Natural killer cell (primary cell): ENCODE data around the gene KIAA1958. TPM values are rescaled to one million over a fixed set of nuclear protein-coding genes. Genes with fewer than 3 reads are reported as not detected.
A peak's percentile ranks its signal among the peaks of the same experiment; 100 is the strongest.

Experiments used
- ATAC-seq, 3 donors: fragments of 150-1000 bp in 2 of 3; fragments of 200-7000 bp in 1 of 3; cut with Tn5 transposase; 1 replicate in 1 of 3; 2 replicates in 2 of 3; pipeline ENCODE4 v1.10.0; 2021; ENCODE audit warnings: mild to moderate bottlenecking in 2 of 3, moderate library complexity in 2 of 3
- DNase-seq, 2 donors: peaks; one replicate each; pipeline versions ENCODE4 v3.0.0 to v3.0.0-alpha.2; 2013 to 2021; ENCODE audit warnings: mixed read lengths in 1 of 2
- H3K27ac ChIP-seq: one replicate; pipeline ENCODE4 v1.5.1; 2013; ENCODE audit warnings: mild to moderate bottlenecking, low read length
- H3K27me3 ChIP-seq: one replicate; pipeline ENCODE4 v1.6.1; 2013; ENCODE audit warnings: low read length; ENCODE audit not compliant: control insufficient read depth, insufficient read depth
- H3K36me3 ChIP-seq: one replicate; pipeline ENCODE4 v1.6.1; 2013; ENCODE audit warnings: low read length; ENCODE audit not compliant: control insufficient read depth, insufficient read depth
- H3K4me1 ChIP-seq: one replicate; pipeline ENCODE4 v1.6.1; 2013; ENCODE audit warnings: low read length; ENCODE audit not compliant: control insufficient read depth, insufficient read depth
- H3K4me3 ChIP-seq: one replicate; pipeline ENCODE4 v1.5.1; 2013; ENCODE audit warnings: low read length
- H3K9me3 ChIP-seq: one replicate; pipeline ENCODE4 v1.6.1; 2013; ENCODE audit warnings: low read length; ENCODE audit not compliant: control insufficient read depth, insufficient read depth
- H3K27ac Mint-ChIP-seq, 2 donors: one replicate each; pipeline ENCODE4 v1.8.0; 2022; ENCODE audit warnings: mild to moderate bottlenecking in 2 of 2, mixed read lengths in 2 of 2, moderate library complexity in 1 of 2
- H3K27me3 Mint-ChIP-seq, 2 donors: one replicate each; pipeline ENCODE4 v1.8.0; 2022; ENCODE audit warnings: low read depth in 2 of 2, mixed read lengths in 2 of 2
- H3K36me3 Mint-ChIP-seq: one replicate; pipeline ENCODE4 v1.8.0; 2022; ENCODE audit warnings: mixed read lengths
- H3K4me1 Mint-ChIP-seq, 2 donors: one replicate each; pipeline ENCODE4 v1.8.0; 2022; ENCODE audit warnings: mixed read lengths in 2 of 2
- H3K4me3 Mint-ChIP-seq: one replicate; pipeline ENCODE4 v1.8.0; 2022; ENCODE audit warnings: mild to moderate bottlenecking, moderate library complexity, mixed read lengths
- H3K9me3 Mint-ChIP-seq, 2 donors: one replicate each; pipeline ENCODE4 v1.8.0; 2022; ENCODE audit warnings: mixed read lengths in 2 of 2
- WGBS: methylation state at CpG from one replicate; pipeline ENCODE4 v1.1.7; 2013; ENCODE audit warnings: missing lambda C conversion rate; ENCODE audit not compliant: insufficient coverage; 5-methylcytosine and 5-hydroxymethylcytosine counted together
- intact Hi-C: fragments of 100-400 bp; cut with micrococcal nuclease; formaldehyde crosslinking; loops from one replicate; pipeline ENCODE4 v1.14.2; 2022
- total RNA-seq, 4 donors: library from RNA; stranded (reverse); fragments of 120-200 nt in 1 of 4; gene quantifications; one replicate each; pipeline versions ENCODE4 v1.2.3 to v1.2.4, GENCODE V29; 2013 to 2022
- TF ChIP-seq, protein P1 (sequence below): fragments of 200-600 bp; IDR thresholded peaks from one replicate; pipeline ENCODE4 v1.8.0; 2022; ENCODE audit warnings: antibody characterized with exemption

KIAA1958 gene
- total RNA-seq, 3 donors from 2014 or later (not counting 1 experiment from before 2014, with no cell fraction given): 5.4 to 6.1 (median 5.5) TPM

DNA sequence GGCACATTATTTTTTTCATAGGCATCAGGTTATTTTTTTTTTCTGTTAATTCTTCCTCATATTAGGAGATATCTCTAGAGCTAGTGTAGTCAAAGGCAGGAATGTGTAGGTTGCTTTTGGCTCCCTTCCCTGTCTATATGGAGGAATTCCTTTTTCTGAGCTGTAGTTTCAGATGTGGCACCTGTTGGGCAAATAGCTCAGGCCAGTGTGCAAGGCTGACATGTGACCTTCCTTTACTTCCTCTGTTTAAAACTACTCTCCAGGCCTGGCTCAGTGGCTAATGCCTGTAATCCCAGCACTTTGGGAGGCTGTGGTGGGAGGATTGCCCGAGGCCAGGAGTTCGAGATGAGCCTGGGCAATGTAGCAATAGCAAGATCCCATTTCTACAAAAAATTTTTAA, 40.5 kb upstream of the KIAA1958 start:
- Mint-ChIP-seq H3K27me3 (no peaks in the 10 kb centered on the region), H3K4me3 (no peak overlapping the region), H3K36me3 (no peaks in the 10 kb centered on the region), H3K27ac (peak overlapping the region in 1 of 2 donors; percentile 68), H3K4me1 (peaks cover 12 to 15% of the 10 kb centered on the region in 2 donors), H3K9me3 (no peaks in the 10 kb centered on the region)
- ATAC-seq (no peak), DNase-seq (no peak)
- Histone ChIP-seq H3K36me3 (no peaks in the 10 kb centered on the region), H3K4me1 (peaks cover 4% of the 10 kb centered on the region), H3K27me3 (no peaks in the 10 kb centered on the region), H3K9me3 (no peaks in the 10 kb centered on the region), H3K27ac (no peak overlapping the region), H3K4me3 (no peak overlapping the region)
- intact Hi-C loops: no loop called here
- 95% methylated on average over 2 of the region's 2 CpGs for WGBS
- TF ChIP-seq, protein P1, sequence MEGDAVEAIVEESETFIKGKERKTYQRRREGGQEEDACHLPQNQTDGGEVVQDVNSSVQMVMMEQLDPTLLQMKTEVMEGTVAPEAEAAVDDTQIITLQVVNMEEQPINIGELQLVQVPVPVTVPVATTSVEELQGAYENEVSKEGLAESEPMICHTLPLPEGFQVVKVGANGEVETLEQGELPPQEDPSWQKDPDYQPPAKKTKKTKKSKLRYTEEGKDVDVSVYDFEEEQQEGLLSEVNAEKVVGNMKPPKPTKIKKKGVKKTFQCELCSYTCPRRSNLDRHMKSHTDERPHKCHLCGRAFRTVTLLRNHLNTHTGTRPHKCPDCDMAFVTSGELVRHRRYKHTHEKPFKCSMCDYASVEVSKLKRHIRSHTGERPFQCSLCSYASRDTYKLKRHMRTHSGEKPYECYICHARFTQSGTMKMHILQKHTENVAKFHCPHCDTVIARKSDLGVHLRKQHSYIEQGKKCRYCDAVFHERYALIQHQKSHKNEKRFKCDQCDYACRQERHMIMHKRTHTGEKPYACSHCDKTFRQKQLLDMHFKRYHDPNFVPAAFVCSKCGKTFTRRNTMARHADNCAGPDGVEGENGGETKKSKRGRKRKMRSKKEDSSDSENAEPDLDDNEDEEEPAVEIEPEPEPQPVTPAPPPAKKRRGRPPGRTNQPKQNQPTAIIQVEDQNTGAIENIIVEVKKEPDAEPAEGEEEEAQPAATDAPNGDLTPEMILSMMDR: no peak

DNA sequence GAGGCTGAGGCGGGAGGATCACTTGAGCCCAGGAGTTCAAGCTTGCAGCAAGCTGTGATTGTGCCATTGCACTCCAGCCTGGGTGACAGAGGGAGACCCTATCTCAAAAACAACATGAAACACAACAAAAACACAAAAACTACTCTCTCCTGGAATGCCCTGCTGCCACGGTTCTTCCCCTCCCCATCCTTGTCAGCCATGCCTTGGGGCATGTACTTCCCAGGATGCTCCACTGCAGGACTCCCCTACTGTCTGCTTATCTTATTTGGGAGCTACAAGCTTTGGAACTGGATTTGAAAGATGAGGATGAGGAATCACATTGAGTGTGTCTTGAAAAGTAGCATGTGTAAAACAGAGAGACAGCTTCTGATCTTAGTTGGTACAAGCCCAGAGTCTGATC, 40.1 kb upstream of the KIAA1958 start:
- H3K9me3 ChIP-seq: no peaks in the 10 kb centered on the region
- TF ChIP-seq, protein P1: no peak
- no peaks in the 10 kb centered on the region for H3K36me3 ChIP-seq
- Mint-ChIP-seq H3K27ac (peak overlapping the region in 1 of 2 donors; percentile 68), H3K27me3 (no peaks in the 10 kb centered on the region), H3K9me3 (no peaks in the 10 kb centered on the region), H3K4me3 (no peak overlapping the region), H3K4me1 (peaks cover 16 to 19% of the 10 kb centered on the region in 2 donors), H3K36me3 (no peaks in the 10 kb centered on the region)
- H3K4me3 ChIP-seq: no peak overlapping the region
- ATAC-seq (no peak), DNase-seq (no peak)
- intact Hi-C loops: no loop called here
- H3K4me1 ChIP-seq: peaks cover 4% of the 10 kb centered on the region
- WGBS: 88% methylated on average over 2 of the region's 2 CpGs
- H3K27ac ChIP-seq: no peak overlapping the region
- H3K27me3 ChIP-seq: no peaks in the 10 kb centered on the region

DNA sequence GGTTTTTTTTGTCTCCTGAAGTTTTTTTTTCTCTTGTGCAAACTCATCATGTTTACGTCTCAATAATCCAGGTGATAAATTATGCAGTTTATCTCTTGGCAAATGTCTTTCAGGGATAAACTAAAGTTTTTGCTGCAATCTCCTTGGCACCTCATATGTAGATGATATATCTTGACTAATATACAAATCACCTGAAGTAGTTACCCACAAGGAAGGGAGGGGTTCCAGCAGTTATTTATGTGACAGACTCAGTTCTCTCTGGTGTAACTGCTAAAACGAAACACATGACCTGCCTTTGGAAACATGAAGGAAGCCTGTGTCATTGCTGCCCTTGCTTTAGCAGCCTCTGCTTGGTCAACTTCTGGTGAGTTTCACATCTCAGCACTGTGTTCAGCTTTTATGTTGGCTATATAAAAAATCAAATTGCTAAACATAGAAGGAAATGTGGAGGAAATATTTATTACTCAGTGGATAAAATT, 39.3 kb upstream of the KIAA1958 start:
- intact Hi-C loops: no loop called here

More for the DNA sequence above, 39.3 kb upstream of the KIAA1958 start:
- no peaks in the 10 kb centered on the region for H3K36me3 Mint-ChIP-seq
- H3K27me3 ChIP-seq: no peaks in the 10 kb centered on the region
- H3K36me3 ChIP-seq: no peaks in the 10 kb centered on the region
- no peak overlapping the region for H3K27ac ChIP-seq
- TF ChIP-seq, protein P1: no peak
- DNase-seq (no peak), ATAC-seq (peak in 1 of 3 donors; percentile 32)
- H3K27me3 Mint-ChIP-seq: no peaks in the 10 kb centered on the region
- H3K27ac Mint-ChIP-seq: peak overlapping the region; percentile 68 to 76
- 20% methylated on average over 1 of the region's 2 CpGs for WGBS
- H3K9me3 Mint-ChIP-seq: no peaks in the 10 kb centered on the region
- H3K4me3 ChIP-seq: no peak overlapping the region
- H3K4me1 Mint-ChIP-seq: peaks cover 19 to 22% of the 10 kb centered on the region in 2 donors
- peaks cover 4% of the 10 kb centered on the region for H3K4me1 ChIP-seq
- H3K4me3 Mint-ChIP-seq: no peak overlapping the region
- H3K9me3 ChIP-seq: no peaks in the 10 kb centered on the region
